Karpas-422 (cell line): ENCODE data around the gene MAST3. TPM values are rescaled to one million over a fixed set of nuclear protein-coding genes. Genes with fewer than 3 reads are reported as not detected.

ENCODE experiments used
- DNase-seq: peaks from one replicate; pipeline ENCODE4 v3.0.0-alpha.2; 2015
- H2AFZ ChIP-seq: fragments of 200-600 bp; sonication (generic); 2 replicates; pipeline ENCODE4 v1.6.1; 2014; ENCODE audit warnings: antibody characterized with exemption, low read length, mixed read lengths
- H3K27ac ChIP-seq: fragments of 200-600 bp; sonication (generic); 2 replicates; pipeline ENCODE4 v1.5.1; 2014; ENCODE audit warnings: mild to moderate bottlenecking, low read length, moderate library complexity
- H3K27me3 ChIP-seq: fragments of 200-600 bp; sonication (generic); 2 replicates; pipeline ENCODE4 v1.6.1; 2014; ENCODE audit warnings: low read length, mixed read lengths
- H3K36me3 ChIP-seq: fragments of 200-600 bp; sonication (generic); 2 replicates; pipeline ENCODE4 v1.6.1; 2014; ENCODE audit warnings: low read length, mixed read lengths; ENCODE audit not compliant: insufficient read depth
- H3K4me1 ChIP-seq: fragments of 200-600 bp; sonication (generic); 2 replicates; pipeline ENCODE4 v1.6.1; 2014; ENCODE audit warnings: mild to moderate bottlenecking, low read length, mixed read lengths
- H3K4me2 ChIP-seq: fragments of 200-600 bp; sonication (generic); 2 replicates; pipeline ENCODE4 v1.6.1; 2014; ENCODE audit warnings: low read length, low read depth, mild to moderate bottlenecking; ENCODE audit not compliant: poor library complexity, severe bottlenecking
- H3K4me3 ChIP-seq: fragments of 200-600 bp; sonication (generic); 2 replicates; pipeline ENCODE4 v1.5.1; 2014; ENCODE audit warnings: mild to moderate bottlenecking, antibody characterized with exemption, low read length, mixed read lengths
- H3K79me2 ChIP-seq: fragments of 200-600 bp; sonication (generic); 2 replicates; pipeline ENCODE4 v1.6.1; 2014; ENCODE audit warnings: mild to moderate bottlenecking, low read length, mixed read lengths
- H3K9ac ChIP-seq: fragments of 200-600 bp; sonication (generic); 2 replicates; pipeline ENCODE4 v1.6.0; 2014; ENCODE audit warnings: low read length
- H3K9me2 ChIP-seq: fragments of 200-600 bp; sonication (generic), shearing (Covaris generic); replicated peaks from 2 replicates; pipeline ENCODE4 v1.6.0; 2014; ENCODE audit warnings: mild to moderate bottlenecking, low read length, moderate library complexity; ENCODE audit not compliant: insufficient read depth
- H3K9me3 ChIP-seq: fragments of 300-700, 200-600 bp; sonication (generic); 2 replicates; pipeline ENCODE4 v1.6.1; 2014; ENCODE audit warnings: low read length, mixed read lengths
- H4K20me1 ChIP-seq: fragments of 200-600 bp; sonication (generic); 2 replicates; pipeline ENCODE4 v1.6.1; 2014; ENCODE audit warnings: mild to moderate bottlenecking, antibody characterized with exemption, low read length, low read depth; ENCODE audit not compliant: insufficient read depth
- total RNA-seq: library from RNA; depleted of rRNA; stranded (reverse); fragments of >200 nt; shearing (Covaris generic); gene quantifications from 2 replicates; pipeline ENCODE4 v1.2.3, GENCODE V29; 2014; ENCODE audit warnings: low replicate concordance

The MAST3 gene
- total RNA-seq, 1 experiment from 2014 or later: 7.7 TPM

DNA sequence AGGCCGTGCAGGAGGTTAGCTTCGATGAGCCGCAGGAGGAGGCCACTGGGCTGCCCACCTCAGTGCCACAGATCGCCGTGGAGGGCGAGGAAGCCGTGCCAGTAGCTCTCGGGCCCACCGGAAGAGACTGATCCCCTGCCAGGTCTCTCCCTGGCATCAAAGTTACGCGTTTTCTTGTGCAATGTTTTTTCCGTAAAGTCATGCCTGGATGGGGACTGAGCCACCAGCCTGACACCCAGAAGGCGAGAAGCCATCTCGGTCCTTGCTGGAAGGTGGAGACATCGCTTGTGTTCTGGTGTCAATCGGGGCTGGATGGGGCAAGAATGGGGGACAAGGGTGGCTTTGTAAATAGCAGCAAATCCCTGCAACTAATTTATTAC, 52.0 kb downstream of the MAST3 start:
- no peak for DNase-seq
- Histone ChIP-seq H3K4me1 (peaks cover 23% of the 10 kb centered on the region), H3K79me2 (peaks cover 13% of the 10 kb centered on the region), H4K20me1 (no peaks in the 10 kb centered on the region), H3K4me3 (no peak overlapping the region), H3K4me2 (no peak overlapping the region), H3K9me2 (no peaks in the 10 kb centered on the region), H3K27ac (no peak overlapping the region), H3K36me3 (no peaks in the 10 kb centered on the region), H3K9me3 (no peaks in the 10 kb centered on the region), H3K9ac (no peak overlapping the region), H3K27me3 (no peaks in the 10 kb centered on the region), H2AFZ (no peak overlapping the region)

DNA sequence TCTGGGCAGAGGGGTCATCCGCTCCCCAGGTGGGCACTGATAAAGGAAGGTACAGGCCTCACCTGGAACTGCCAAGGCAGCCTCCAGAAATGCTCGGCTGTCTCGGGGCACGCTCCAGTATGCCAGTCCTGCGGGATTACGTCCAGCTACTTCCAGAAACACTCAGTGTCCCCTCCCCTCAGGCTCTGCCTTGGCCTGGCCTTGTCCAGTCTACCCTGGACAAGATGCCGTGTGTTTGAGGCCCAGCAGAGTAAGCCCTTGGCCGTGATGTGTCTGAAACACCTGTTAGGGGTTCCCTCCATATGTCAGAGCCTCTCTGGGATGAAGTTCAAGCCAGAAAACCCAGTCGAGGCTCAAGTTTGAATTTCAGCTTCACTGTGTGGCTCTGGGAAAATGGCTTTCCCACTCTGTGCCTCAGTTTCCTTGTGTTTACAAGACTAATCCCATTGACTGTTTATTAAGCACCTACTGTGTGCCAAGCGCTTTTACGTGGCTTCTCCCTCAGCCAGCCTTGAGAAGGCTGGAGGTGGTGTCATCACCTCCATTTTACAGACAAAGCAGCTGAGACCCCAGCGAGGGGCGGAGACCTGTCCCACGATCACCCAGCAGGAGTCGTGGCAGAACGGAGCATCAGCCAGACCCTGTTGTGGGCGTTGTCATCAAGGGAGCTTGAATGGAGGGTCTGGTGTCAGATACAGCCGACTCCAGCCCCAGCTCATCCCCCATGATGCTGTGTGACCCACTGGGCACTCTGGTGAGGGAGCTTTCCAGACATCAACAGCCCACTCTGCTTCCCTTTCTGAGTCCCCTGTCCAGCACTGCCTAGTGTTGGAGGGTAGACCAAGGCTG, 53.4 kb downstream of the MAST3 start:
- no peaks in the 10 kb centered on the region for H4K20me1 ChIP-seq
- no peaks in the 10 kb centered on the region for H3K9me2 ChIP-seq
- no peaks in the 10 kb centered on the region for H3K27me3 ChIP-seq
- H3K36me3 ChIP-seq: no peaks in the 10 kb centered on the region
- peak overlapping the region; percentile 49; the same call in 1 of the 2 replicates for H3K4me3 ChIP-seq
- no peak overlapping the region for H2AFZ ChIP-seq
- peaks cover 23% of the 10 kb centered on the region for H3K4me1 ChIP-seq
- no peak for DNase-seq
- H3K79me2 ChIP-seq: peaks cover 19% of the 10 kb centered on the region
- no peaks in the 10 kb centered on the region for H3K9me3 ChIP-seq
- H3K27ac ChIP-seq: peak overlapping the region; percentile 96
- H3K4me2 ChIP-seq: peak overlapping the region; percentile 92
- peak overlapping the region; percentile 98 for H3K9ac ChIP-seq

DNA sequence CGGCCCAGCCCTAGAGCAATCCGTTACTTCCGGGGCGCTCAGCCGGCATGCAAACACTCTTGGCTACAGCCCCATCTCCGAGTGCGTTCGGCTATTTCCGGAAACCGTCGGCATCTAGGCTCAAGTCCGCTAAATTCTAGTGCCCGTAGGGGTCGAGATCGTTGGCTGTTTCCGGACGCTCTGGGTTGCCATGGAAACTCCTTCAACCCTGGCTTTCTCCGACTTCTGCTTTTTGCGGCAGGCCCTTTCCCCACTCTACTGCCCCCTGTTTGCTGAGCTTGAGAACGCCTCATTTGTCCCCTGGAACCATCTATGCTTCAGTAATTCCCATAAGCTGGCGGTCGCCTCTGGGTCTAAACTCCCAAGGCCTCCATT, 54.9 kb downstream of the MAST3 start:
- Histone ChIP-seq H3K79me2 (peaks cover 23% of the 10 kb centered on the region), H3K4me2 (peak overlapping the region; percentile 92), H3K9me2 (no peaks in the 10 kb centered on the region), H3K9me3 (no peaks in the 10 kb centered on the region), H3K9ac (peak overlapping the region; percentile 98), H3K27me3 (no peaks in the 10 kb centered on the region), H2AFZ (peak overlapping the region; percentile 93; the same call in 1 of the 2 replicates), H4K20me1 (no peaks in the 10 kb centered on the region), H3K4me1 (peaks cover 30% of the 10 kb centered on the region), H3K4me3 (peak overlapping the region; percentile 72), H3K27ac (peak overlapping the region; percentile 96), H3K36me3 (no peaks in the 10 kb centered on the region)
- peak; percentile 100 for DNase-seq

DNA sequence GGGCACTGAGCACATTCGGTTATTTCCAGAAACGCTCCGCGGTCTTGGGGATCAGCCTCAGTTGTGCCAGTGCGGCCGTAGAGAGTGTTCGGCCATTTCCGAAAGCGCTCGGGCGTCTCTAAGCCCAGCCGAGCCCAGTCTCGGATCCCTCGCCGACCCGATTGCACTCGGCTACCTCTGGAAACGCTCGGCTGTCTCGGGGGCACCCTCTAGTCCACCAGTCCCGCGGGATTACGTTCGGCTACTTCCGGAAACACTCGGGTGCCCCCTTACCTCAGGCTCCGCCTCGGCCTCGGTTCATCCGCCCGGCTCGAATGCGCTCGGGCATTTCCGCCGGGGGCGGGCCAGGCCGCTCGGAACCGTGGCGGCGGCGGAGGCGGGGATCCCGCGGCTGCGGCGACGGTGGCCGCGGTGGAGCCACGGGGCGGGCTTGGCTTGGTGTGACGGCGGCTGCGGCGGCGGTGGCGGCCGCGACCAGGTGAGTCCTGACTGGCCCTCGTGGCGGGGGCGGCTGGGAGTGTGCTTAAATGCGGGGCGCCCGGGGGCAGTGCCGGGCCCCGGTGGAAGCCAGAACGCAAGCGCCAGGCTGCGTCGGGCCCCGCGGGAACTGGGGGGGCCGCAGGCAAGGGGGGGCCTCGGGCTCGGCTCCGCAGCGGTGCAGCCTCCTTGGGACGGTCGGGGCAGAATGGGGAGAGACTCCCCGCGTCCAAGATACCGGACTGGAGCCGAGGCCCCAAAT, 55.4 kb downstream of the MAST3 start, which contains the start of gene PIK3R2:
Gene PIK3R2 (plus strand): TSS at position 347 of the 739 bp plus-strand sequence. CDS start 2,717 bp downstream, outside the sequence.
- no peaks in the 10 kb centered on the region for H3K9me2 ChIP-seq
- peaks cover 31% of the 10 kb centered on the region for H3K4me1 ChIP-seq
- no peaks in the 10 kb centered on the region for H3K27me3 ChIP-seq
- no peaks in the 10 kb centered on the region for H4K20me1 ChIP-seq
- peak within 1 kb of the TSS; percentile 72 for H3K4me3 ChIP-seq
- peak within 1 kb of the TSS; percentile 92 for H3K4me2 ChIP-seq
- H3K27ac ChIP-seq: peak within 1 kb of the TSS; percentile 96
- H3K36me3 ChIP-seq: no peaks in the 10 kb centered on the region
- peak within 1 kb of the TSS; percentile 98 for H3K9ac ChIP-seq
- peak; percentile 100 for DNase-seq
- peak within 1 kb of the TSS; percentile 93; the same call in 1 of the 2 replicates for H2AFZ ChIP-seq
- peaks cover 23% of the 10 kb centered on the region for H3K79me2 ChIP-seq
- H3K9me3 ChIP-seq: no peaks in the 10 kb centered on the region

DNA sequence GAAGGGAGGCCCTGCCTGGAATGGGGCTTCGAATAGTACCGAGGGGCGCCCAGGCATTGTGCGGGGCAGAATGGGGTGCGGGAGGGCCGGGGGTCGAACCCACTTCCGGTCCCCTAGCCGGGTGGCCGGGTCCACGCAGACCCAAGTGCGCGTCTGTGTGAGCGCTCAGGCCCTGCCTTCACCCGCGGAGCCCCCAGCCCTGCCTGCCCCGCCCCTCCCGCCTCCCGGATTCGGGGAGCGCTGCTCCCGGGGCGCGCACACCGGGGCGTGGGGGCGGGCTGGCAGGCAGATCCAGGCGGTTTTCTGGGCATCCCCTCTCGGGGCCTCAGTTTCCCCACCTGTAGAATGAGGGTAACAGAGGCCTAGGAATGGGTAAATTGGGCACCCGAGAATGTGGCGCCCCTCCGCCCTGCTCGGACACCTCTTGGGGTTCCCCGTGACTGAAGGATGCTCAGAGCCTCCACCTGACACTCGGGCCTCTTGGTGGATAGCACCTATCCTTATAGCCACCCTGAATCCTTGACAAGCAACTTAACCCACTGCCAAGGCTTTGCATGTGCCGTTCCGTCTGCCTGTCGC, 56.1 kb downstream of the MAST3 start:
- H3K9ac ChIP-seq: peak overlapping the region; percentile 98
- no peaks in the 10 kb centered on the region for H3K9me3 ChIP-seq
- no peaks in the 10 kb centered on the region for H3K27me3 ChIP-seq
- peak overlapping the region; percentile 96 for H3K27ac ChIP-seq
- peaks cover 23% of the 10 kb centered on the region for H3K79me2 ChIP-seq
- peak; percentile 75 for DNase-seq
- peak overlapping the region; percentile 92 for H3K4me2 ChIP-seq
- H3K4me3 ChIP-seq: peak overlapping the region; percentile 72
- no peaks in the 10 kb centered on the region for H3K9me2 ChIP-seq
- H3K36me3 ChIP-seq: no peaks in the 10 kb centered on the region
- H2AFZ ChIP-seq: no peak overlapping the region
- H4K20me1 ChIP-seq: no peaks in the 10 kb centered on the region
- H3K4me1 ChIP-seq: peaks cover 31% of the 10 kb centered on the region

GRCh38 chr19:18155095-18156087, 57.8 kb downstream of the MAST3 start:
- DNase-seq: no peak
- Histone ChIP-seq H3K9me2 (no peaks in the 10 kb centered on the region), H3K4me1 (peaks cover 35% of the 10 kb centered on the region), H3K9ac (no peak overlapping the region), H3K36me3 (no peaks in the 10 kb centered on the region), H4K20me1 (no peaks in the 10 kb centered on the region), H3K4me2 (no peak overlapping the region), H3K27ac (no peak overlapping the region), H3K9me3 (no peaks in the 10 kb centered on the region), H3K4me3 (no peak overlapping the region), H2AFZ (no peak overlapping the region), H3K79me2 (peaks cover 23% of the 10 kb centered on the region), H3K27me3 (no peaks in the 10 kb centered on the region)

GRCh38 chr19:18156268-18156667, 58.7 kb downstream of the MAST3 start:
- H3K79me2 ChIP-seq: peaks cover 23% of the 10 kb centered on the region
- H3K9me3 ChIP-seq: no peaks in the 10 kb centered on the region
- no peaks in the 10 kb centered on the region for H3K36me3 ChIP-seq
- H2AFZ ChIP-seq: no peak overlapping the region
- H3K4me1 ChIP-seq: peaks cover 38% of the 10 kb centered on the region
- no peaks in the 10 kb centered on the region for H3K27me3 ChIP-seq
- no peak overlapping the region for H3K4me3 ChIP-seq
- DNase-seq: no peak
- no peaks in the 10 kb centered on the region for H3K9me2 ChIP-seq
- no peaks in the 10 kb centered on the region for H4K20me1 ChIP-seq
- H3K4me2 ChIP-seq: no peak overlapping the region
- no peak overlapping the region for H3K27ac ChIP-seq
- H3K9ac ChIP-seq: no peak overlapping the region
